B cell (primary cell): Measurements from ENCODE around the gene ATP9B. TPM values are rescaled to one million over a fixed set of nuclear protein-coding genes. Genes with fewer than 3 reads are reported as not detected.

ENCODE experiments used
- ATAC-seq: fragments of 200-7000 bp; cut with Tn5 transposase; one replicate; pipeline ENCODE4 v1.10.0; 2021; ENCODE audit warnings: low read depth, mild to moderate bottlenecking, moderate number of reproducible peaks, moderate library complexity
- CTCF ChIA-PET: fragments of 350-600 bp; sonication (Branson Sonifier 250); formaldehyde crosslinking; loops from one replicate; lab custom pipeline; 2021; ENCODE audit warnings: antibody characterized with exemption, inconsistent platforms; lab: Charles Lee
- POLR2A ChIA-PET: fragments of 350-600 bp; sonication (Branson Sonifier 250); formaldehyde crosslinking; loops from one replicate; lab custom pipeline; 2021; ENCODE audit warnings: antibody characterized with exemption; lab: Charles Lee
- DNase-seq: peaks from one replicate; pipeline ENCODE4 v3.0.0; 2013
- H2AFZ ChIP-seq: 2 replicates; pipeline ENCODE4 v1.6.1; 2012; ENCODE audit warnings: mild to moderate bottlenecking, low read depth, low read length; ENCODE audit not compliant: insufficient read depth, poor library complexity, severe bottlenecking
- H3K27ac ChIP-seq, 2 donors: 1 replicate in 1 of 2; 2 replicates in 1 of 2; pipeline ENCODE4 v1.5.1; 2012 to 2013; ENCODE audit warnings: low read length in 2 of 2, mild to moderate bottlenecking in 2 of 2, moderate library complexity in 1 of 2
- H3K27me3 ChIP-seq, 4 experiments: fragments of 200-600 bp in 1 of 4; sonication (generic) in 1 of 4; replicated peaks in 1 of 4; 1 replicate in 2 of 4; 2 replicates in 2 of 4; pipeline versions ENCODE4 v1.6.1 to v1.7.0; 2013 to 2016; ENCODE audit warnings: low read length in 3 of 4, mild to moderate bottlenecking in 2 of 4, mixed read lengths in 1 of 4, moderate library complexity in 1 of 4; ENCODE audit not compliant: insufficient read depth in 4 of 4, control insufficient read depth in 3 of 4; ENCODE audit errors: control extremely low read depth in 1 of 4
- H3K36me3 ChIP-seq, 2 experiments: replicated peaks in 1 of 2; 1 replicate in 1 of 2; 2 replicates in 1 of 2; pipeline versions ENCODE4 v1.6.1 to v1.7.1; 2013; ENCODE audit warnings: low read length in 1 of 2; ENCODE audit not compliant: insufficient read depth in 2 of 2, control insufficient read depth in 1 of 2; ENCODE audit errors: control extremely low read depth in 1 of 2, extremely low read depth in 1 of 2
- H3K4me1 ChIP-seq, 2 donors: fragments of 200-600 bp in 1 of 2; sonication (generic) in 1 of 2; 1 replicate in 1 of 2; 2 replicates in 1 of 2; pipeline versions ENCODE4 v1.5.1 to v1.6.1; 2013 to 2017; ENCODE audit warnings: low read length in 2 of 2; ENCODE audit not compliant: control insufficient read depth in 2 of 2, insufficient read depth in 2 of 2
- H3K4me2 ChIP-seq: replicated peaks from 2 replicates; pipeline ENCODE3; 2012; ENCODE audit warnings: mild to moderate bottlenecking, low read depth, low read length; ENCODE audit not compliant: poor library complexity, severe bottlenecking
- H3K4me3 ChIP-seq, 5 experiments: fragments of 200-600 bp in 1 of 5; sonication (generic) in 1 of 5; 1 replicate in 3 of 5; 2 replicates in 2 of 5; pipeline versions ENCODE4 v1.5.1 to v1.7.0; 2011 to 2016; ENCODE audit warnings: low read length in 4 of 5, mild to moderate bottlenecking in 4 of 5, low read depth in 2 of 5, control low read depth in 1 of 5, moderate library complexity in 1 of 5; ENCODE audit not compliant: insufficient read depth in 1 of 5; ENCODE audit errors: control extremely low read depth in 1 of 5, extremely low read depth in 1 of 5
- H3K79me2 ChIP-seq: fragments of 200-600 bp; sonication (generic); one replicate; pipeline ENCODE4 v1.6.0; 2016; ENCODE audit warnings: low read length; ENCODE audit not compliant: control insufficient read depth, insufficient read depth
- H3K9ac ChIP-seq: fragments of 200-600 bp; sonication (generic); 2 replicates; pipeline ENCODE4 v1.6.1; 2017; ENCODE audit warnings: mild to moderate bottlenecking, low read length, moderate library complexity
- H3K9me3 ChIP-seq, 3 donors: one replicate each; pipeline versions ENCODE4 v1.6.1 to v1.7.1; 2013; ENCODE audit warnings: low read length in 2 of 3; ENCODE audit not compliant: control insufficient read depth in 2 of 3, insufficient read depth in 1 of 3; ENCODE audit errors: control extremely low read depth in 1 of 3
- H4K20me1 ChIP-seq: 2 replicates; pipeline ENCODE4 v1.6.0; 2012; ENCODE audit warnings: mild to moderate bottlenecking, low read length; ENCODE audit not compliant: insufficient read depth, control insufficient read depth, poor library complexity, severe bottlenecking
- H3K27ac Mint-ChIP-seq: one replicate; pipeline ENCODE4 v1.8.0; 2021; ENCODE audit warnings: mixed read lengths
- H3K27me3 Mint-ChIP-seq: one replicate; pipeline ENCODE4 v1.8.0; 2021; ENCODE audit warnings: mixed read lengths
- H3K4me1 Mint-ChIP-seq: one replicate; pipeline ENCODE4 v1.8.0; 2021; ENCODE audit warnings: mixed read lengths
- H3K4me3 Mint-ChIP-seq: one replicate; pipeline ENCODE4 v1.8.0; 2021; ENCODE audit warnings: mixed read lengths
- H3K9me3 Mint-ChIP-seq: one replicate; pipeline ENCODE4 v1.8.0; 2022; ENCODE audit warnings: mixed read lengths; ENCODE audit not compliant: insufficient read depth
- EZH2 ChIP-seq: IDR thresholded peaks from 2 replicates; pipeline ENCODE4 v1.6.1; 2012; ENCODE audit warnings: borderline replicate concordance, low read depth, mild to moderate bottlenecking, moderate library complexity, low read length; ENCODE audit not compliant: insufficient read depth, poor library complexity, severe bottlenecking
- WGBS: methylation state at CpG from one replicate; pipeline ENCODE4 v1.1.5; 2013; ENCODE audit warnings: missing lambda C conversion rate; ENCODE audit not compliant: insufficient coverage; 5-methylcytosine and 5-hydroxymethylcytosine counted together
- intact Hi-C: fragments of 100-400 bp; cut with micrococcal nuclease; formaldehyde crosslinking; loops from one replicate; pipeline ENCODE4 v1.10.0; 2022
- polyA plus RNA-seq: library from polyadenylated mRNA; depleted of rRNA; stranded (reverse); fragments of >200 nt; gene quantifications from 2 replicates; pipeline ENCODE4 v1.2.3, GENCODE V29; 2012
- total RNA-seq, 2 donors: library from RNA; stranded (reverse); fragments of 120-200 nt in 1 of 2; gene quantifications; 1 replicate in 1 of 2; 2 replicates in 1 of 2; pipeline versions ENCODE4 v1.2.3 to v1.2.4, GENCODE V29; 2013 to 2022
- TF ChIP-seq, protein P1 (sequence below): fragments of 200-600 bp; IDR thresholded peaks from one replicate; pipeline ENCODE4 v1.8.0; 2022; ENCODE audit warnings: antibody characterized with exemption, mild to moderate bottlenecking

Gene ATP9B
- total and polyA plus RNA-seq, 2 donors (not counting 1 experiment from before 2014, with no cell fraction given): 34.3 to 71.7 TPM

DNA sequence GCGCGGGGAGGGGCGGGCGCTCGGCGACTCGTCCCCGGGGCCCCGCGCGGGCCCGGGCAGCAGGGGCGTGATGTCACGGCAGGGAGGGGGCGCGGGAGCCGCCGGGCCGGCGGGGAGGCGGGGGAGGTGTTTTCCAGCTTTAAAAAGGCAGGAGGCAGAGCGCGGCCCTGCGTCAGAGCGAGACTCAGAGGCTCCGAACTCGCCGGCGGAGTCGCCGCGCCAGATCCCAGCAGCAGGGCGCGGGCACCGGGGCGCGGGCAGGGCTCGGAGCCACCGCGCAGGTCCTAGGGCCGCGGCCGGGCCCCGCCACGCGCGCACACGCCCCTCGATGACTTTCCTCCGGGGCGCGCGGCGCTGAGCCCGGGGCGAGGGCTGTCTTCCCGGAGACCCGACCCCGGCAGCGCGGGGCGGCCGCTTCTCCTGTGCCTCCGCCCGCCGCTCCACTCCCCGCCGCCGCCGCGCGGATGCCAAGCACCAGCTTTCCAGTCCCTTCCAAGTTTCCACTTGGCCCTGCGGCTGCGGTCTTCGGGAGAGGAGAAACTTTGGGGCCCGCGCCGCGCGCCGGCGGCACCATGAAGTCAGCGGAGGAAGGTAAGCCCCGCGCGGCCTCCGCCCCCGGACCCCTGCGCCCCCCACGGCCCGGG, 326.7 kb downstream of the ATP9B start, which contains the start of gene NFATC1:
TSS of gene NFATC1 (plus strand) at position 170 of the 644 bp plus-strand sequence. CDS start at position 465, 295 bp downstream.
- intact Hi-C loops: loop anchor here (1.0 kb wide), 2 partner anchors 127 to 283 kb away; partner anchors contain the start of gene CTDP1
- DNase-seq: peak; percentile 88
- H2AFZ ChIP-seq: peak within 1 kb of the TSS; percentile 68
- peaks cover 40 to 51% of the 10 kb centered on the region in 2 donors for H3K4me1 ChIP-seq
- no peaks in the 10 kb centered on the region for H3K36me3 ChIP-seq
- H3K9ac ChIP-seq: peak within 1 kb of the TSS; percentile 72
- Mint-ChIP-seq H3K4me1 (peaks cover 42% of the 10 kb centered on the region), H3K9me3 (no peaks in the 10 kb centered on the region), H3K27me3 (no peaks in the 10 kb centered on the region), H3K27ac (peak within 1 kb of the TSS; percentile 78), H3K4me3 (peak within 1 kb of the TSS; percentile 92)
- CTCF ChIA-PET: interaction anchor here (1.1 to 4.3 kb wide), 13 partner anchors 9 to 135 kb away, joined by 3 to 38 read pairs (median 7); no protein-coding TSS in a partner anchor
- peak; percentile 14 for ATAC-seq
- peaks cover 16% of the 10 kb centered on the region for H4K20me1 ChIP-seq
- WGBS: under 1% methylated on average over 91 of the region's 91 CpGs
- TF ChIP-seq EZH2: no peak
- TF ChIP-seq, protein P1, sequence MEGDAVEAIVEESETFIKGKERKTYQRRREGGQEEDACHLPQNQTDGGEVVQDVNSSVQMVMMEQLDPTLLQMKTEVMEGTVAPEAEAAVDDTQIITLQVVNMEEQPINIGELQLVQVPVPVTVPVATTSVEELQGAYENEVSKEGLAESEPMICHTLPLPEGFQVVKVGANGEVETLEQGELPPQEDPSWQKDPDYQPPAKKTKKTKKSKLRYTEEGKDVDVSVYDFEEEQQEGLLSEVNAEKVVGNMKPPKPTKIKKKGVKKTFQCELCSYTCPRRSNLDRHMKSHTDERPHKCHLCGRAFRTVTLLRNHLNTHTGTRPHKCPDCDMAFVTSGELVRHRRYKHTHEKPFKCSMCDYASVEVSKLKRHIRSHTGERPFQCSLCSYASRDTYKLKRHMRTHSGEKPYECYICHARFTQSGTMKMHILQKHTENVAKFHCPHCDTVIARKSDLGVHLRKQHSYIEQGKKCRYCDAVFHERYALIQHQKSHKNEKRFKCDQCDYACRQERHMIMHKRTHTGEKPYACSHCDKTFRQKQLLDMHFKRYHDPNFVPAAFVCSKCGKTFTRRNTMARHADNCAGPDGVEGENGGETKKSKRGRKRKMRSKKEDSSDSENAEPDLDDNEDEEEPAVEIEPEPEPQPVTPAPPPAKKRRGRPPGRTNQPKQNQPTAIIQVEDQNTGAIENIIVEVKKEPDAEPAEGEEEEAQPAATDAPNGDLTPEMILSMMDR: no peak
- peak within 1 kb of the TSS in 1 of 2 donors; percentile 69 for H3K27ac ChIP-seq
- POLR2A ChIA-PET: interaction anchor here (1.1 to 2.6 kb wide), 4 partner anchors 10 to 128 kb away, joined by 4 to 13 read pairs (median 8); no protein-coding TSS in a partner anchor
- peak within 1 kb of the TSS; percentile 99 for H3K4me2 ChIP-seq
- H3K27me3 ChIP-seq: peaks cover 0 to 3% (median 0%) of the 10 kb centered on the region in 4 experiments
- peak within 1 kb of the TSS; percentile 17 to 78 (median 60) for H3K4me3 ChIP-seq
- H3K9me3 ChIP-seq: no peaks in the 10 kb centered on the region
- H3K79me2 ChIP-seq: peaks cover 41% of the 10 kb centered on the region
